ENCODE results near the gene EFEMP1.

EFEMP1 gene

DNA sequence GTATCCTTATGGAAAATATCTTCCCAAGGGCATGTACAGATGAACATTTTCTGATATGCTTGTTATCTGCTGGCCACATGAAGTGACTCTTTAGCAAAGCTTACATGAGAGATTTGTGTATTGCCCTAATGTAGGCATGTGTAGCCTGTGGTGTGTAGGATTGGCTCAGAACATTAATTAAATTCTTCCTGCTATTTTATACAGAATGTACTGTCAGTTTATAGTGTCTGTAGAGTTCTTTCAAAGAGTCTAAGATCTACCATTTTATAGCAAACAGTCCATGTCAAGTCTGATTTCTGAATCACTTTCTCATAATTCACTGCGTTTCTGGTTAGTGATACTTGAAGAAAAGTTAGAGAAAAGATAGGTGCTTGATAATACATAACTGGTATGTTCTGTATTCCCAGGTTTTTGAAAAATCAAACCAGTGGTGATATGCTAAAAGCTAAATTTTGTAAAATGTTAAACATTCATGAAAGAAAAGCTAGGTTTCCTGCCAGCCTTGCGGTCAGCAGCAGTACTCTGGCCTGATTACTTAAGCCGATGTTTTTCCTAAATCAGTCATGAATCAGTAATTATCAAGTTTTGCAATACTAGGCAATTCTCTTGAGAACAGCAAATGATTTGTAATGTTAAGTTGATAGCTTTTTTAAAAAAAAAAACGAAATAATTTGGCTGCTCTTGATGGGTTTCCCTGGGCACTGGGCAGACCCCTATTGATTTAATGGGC is 30.9 kb upstream of the EFEMP1 start:
- TF ChIP-seq, protein P1, sequence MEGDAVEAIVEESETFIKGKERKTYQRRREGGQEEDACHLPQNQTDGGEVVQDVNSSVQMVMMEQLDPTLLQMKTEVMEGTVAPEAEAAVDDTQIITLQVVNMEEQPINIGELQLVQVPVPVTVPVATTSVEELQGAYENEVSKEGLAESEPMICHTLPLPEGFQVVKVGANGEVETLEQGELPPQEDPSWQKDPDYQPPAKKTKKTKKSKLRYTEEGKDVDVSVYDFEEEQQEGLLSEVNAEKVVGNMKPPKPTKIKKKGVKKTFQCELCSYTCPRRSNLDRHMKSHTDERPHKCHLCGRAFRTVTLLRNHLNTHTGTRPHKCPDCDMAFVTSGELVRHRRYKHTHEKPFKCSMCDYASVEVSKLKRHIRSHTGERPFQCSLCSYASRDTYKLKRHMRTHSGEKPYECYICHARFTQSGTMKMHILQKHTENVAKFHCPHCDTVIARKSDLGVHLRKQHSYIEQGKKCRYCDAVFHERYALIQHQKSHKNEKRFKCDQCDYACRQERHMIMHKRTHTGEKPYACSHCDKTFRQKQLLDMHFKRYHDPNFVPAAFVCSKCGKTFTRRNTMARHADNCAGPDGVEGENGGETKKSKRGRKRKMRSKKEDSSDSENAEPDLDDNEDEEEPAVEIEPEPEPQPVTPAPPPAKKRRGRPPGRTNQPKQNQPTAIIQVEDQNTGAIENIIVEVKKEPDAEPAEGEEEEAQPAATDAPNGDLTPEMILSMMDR (IDR thresholded peaks at IDR 0.05), result no peak
- H3K27me3 ChIP-seq, result no peaks in the 10 kb centered on the region
- no peaks in the 10 kb centered on the region for H3K4me1 ChIP-seq (ENCODE audit: control insufficient read depth in 1 of 2, insufficient read depth in 1 of 2, low read depth in 1 of 2, low read length in 1 of 2)
- H3K36me3 ChIP-seq, result no peaks in the 10 kb centered on the region
- no peak overlapping the region for H3K27ac ChIP-seq
- no peaks in the 10 kb centered on the region for H3K9me3 ChIP-seq
- no peak overlapping the region for H3K4me3 ChIP-seq (ENCODE audit: low read depth in 1 of 2, low read length in 1 of 2)

DNA sequence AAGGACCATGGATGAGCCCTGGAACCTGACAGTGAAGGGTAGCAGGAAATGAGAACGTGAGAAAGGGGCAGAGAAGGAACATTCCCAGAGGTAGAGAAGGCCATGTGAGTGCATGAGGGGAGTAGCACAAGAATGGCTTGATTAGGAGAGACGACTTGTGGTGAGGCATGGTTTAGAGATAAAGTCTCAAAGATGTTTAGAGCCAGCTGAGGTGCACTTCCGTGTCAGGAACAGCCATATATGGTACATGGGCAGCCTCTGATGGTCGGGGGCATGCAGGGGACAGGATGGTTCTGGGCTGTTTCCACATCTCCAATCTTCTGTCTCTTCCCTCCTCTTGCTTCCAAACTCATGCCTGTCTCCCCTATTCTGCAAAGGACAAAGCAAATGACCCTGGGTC is 28.8 kb upstream of the EFEMP1 start:
- H3K27ac ChIP-seq, result no peak overlapping the region
- no peaks in the 10 kb centered on the region for H3K27me3 ChIP-seq
- H3K36me3 ChIP-seq, result no peaks in the 10 kb centered on the region
- no peak overlapping the region for H3K4me3 ChIP-seq (ENCODE audit: low read depth in 1 of 2, low read length in 1 of 2)
- no peaks in the 10 kb centered on the region for H3K9me3 ChIP-seq
- H3K4me1 ChIP-seq (ENCODE audit: control insufficient read depth in 1 of 2, insufficient read depth in 1 of 2, low read depth in 1 of 2, low read length in 1 of 2), result no peaks in the 10 kb centered on the region
- TF ChIP-seq, protein P1 (IDR thresholded peaks at IDR 0.05), result no peak

DNA sequence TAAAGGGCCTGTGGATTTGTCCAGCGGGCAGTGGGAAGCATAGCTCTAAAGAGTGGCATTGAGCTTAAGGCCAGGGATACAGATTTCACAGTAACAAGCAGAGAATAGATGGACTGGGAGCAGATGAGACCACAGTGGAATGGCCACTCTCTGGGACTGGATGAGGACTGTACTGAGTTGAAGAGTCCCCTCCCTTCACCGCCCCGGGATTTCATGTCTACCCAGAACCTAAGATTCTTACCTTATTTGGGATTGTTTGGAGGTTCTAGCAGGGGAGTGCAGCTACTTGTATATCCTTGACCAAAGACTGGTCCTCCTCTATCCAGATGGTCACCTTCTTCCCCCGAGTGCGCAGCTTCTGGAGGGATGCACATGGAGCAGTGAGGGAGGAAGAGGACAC is 28.0 kb upstream of the EFEMP1 start:
- TF ChIP-seq, protein P1 (IDR thresholded peaks at IDR 0.05), result no peak
- no peaks in the 10 kb centered on the region for H3K4me1 ChIP-seq (ENCODE audit: control insufficient read depth in 1 of 2, insufficient read depth in 1 of 2, low read depth in 1 of 2, low read length in 1 of 2)

DNA sequence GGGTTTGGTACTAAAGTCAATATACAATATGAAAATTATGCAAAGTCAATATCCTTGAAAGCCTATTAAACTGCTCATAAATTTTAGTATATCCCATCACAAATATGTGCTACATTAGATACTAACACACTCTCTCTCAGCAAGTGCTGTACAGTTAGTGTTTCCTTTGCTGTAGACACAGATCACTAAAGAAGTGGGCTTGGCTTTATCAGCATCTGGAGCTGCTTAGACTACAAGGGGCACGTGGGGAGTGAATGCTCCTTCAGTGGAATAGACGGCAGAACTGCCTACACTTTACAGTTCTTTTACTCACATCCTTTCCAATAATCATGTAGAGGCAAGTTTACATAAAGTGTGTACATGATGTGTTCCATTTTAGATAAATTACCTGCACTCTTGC is 26.0 kb upstream of the EFEMP1 start:
- Histone ChIP-seq H3K4me1 (ENCODE audit: control insufficient read depth in 1 of 2, insufficient read depth in 1 of 2, low read depth in 1 of 2, low read length in 1 of 2) (no peaks in the 10 kb centered on the region), H3K27ac (no peak overlapping the region), H3K4me3 (ENCODE audit: low read depth in 1 of 2, low read length in 1 of 2) (no peak overlapping the region), H3K9me3 (no peaks in the 10 kb centered on the region), H3K27me3 (no peaks in the 10 kb centered on the region), H3K36me3 (no peaks in the 10 kb centered on the region)
- TF ChIP-seq, protein P1 (IDR thresholded peaks at IDR 0.05), result no peak

More for the DNA sequence above, 28.0 kb upstream of the EFEMP1 start:
- H3K4me3 ChIP-seq (ENCODE audit: low read depth in 1 of 2, low read length in 1 of 2), result no peak overlapping the region
- no peaks in the 10 kb centered on the region for H3K36me3 ChIP-seq
- no peak overlapping the region for H3K27ac ChIP-seq
- H3K9me3 ChIP-seq, result no peaks in the 10 kb centered on the region
- H3K27me3 ChIP-seq, result no peaks in the 10 kb centered on the region

DNA sequence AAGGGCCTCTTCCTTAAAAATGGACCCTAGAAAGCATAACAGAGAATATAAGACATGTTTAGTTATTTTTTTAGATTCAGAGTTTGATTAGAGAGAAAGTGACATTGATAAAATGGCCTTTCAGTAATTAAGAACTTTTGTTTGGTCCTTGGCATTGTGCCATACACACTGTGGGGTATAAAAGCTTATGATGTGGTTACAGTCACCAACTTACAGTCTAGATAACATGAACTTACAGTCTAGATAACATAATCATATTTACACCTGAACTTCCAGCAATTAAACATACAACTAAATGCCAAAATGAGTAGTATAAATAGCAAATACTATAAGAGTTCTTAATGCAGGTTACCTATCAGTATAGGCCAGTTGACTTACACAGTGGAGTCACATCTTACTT is 25.6 kb upstream of the EFEMP1 start:
- no peak overlapping the region for H3K4me3 ChIP-seq (ENCODE audit: low read depth in 1 of 2, low read length in 1 of 2)
- H3K27ac ChIP-seq, result no peak overlapping the region
- no peaks in the 10 kb centered on the region for H3K9me3 ChIP-seq
- TF ChIP-seq, protein P1 (IDR thresholded peaks at IDR 0.05), result no peak
- no peaks in the 10 kb centered on the region for H3K27me3 ChIP-seq
- H3K36me3 ChIP-seq, result no peaks in the 10 kb centered on the region
- H3K4me1 ChIP-seq (ENCODE audit: control insufficient read depth in 1 of 2, insufficient read depth in 1 of 2, low read depth in 1 of 2, low read length in 1 of 2), result no peaks in the 10 kb centered on the region
